ENCODE results near the gene SOD3. TPM values are rescaled to one million over a fixed set of nuclear protein-coding genes. Genes with fewer than 3 reads are reported as not detected.

The SOD3 gene
- total RNA-seq, 4 donors from 2014 or later, result 18.4 to 55.8 (median 23.3) TPM

DNA sequence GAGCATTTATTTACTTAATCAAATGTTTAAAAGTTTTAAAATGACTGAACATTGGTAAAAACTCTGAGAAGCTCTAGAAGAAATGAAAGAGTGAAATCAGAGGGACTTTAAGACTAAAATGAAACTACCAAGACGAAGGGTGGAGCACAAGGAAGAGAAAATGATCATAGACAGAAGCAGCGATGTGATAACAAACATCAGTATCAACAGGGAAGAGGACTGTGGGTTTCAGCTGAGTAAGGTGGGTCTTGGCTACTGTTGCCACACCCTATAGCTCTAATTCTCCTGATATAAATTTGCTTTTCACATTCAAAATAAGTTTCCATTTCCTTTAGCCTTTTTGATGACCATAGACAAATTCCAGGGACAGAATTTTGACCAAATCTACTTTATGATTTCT is 18.4 kb downstream of the SOD3 start:
- Histone ChIP-seq H3K36me3 (peaks cover 23% of the 10 kb centered on the region), H3K4me3 (no peak overlapping the region), H3K27ac (no peak overlapping the region), H3K4me1 (no peaks in the 10 kb centered on the region), H3K27me3 (no peaks in the 10 kb centered on the region), H3K9me3 (no peaks in the 10 kb centered on the region)
- 97% methylated on average over 2 of the region's 2 CpGs for WGBS
- no peak for DNase-seq (ENCODE audit: low spot score in 2 of 2)
- TF ChIP-seq POLR2AphosphoS5 (IDR thresholded peaks at IDR 0.05) (no peak), EP300 (IDR thresholded peaks at IDR 0.05) (no peak), POLR2A (IDR thresholded peaks at IDR 0.05) (no peak)
- TF ChIP-seq, protein P1, sequence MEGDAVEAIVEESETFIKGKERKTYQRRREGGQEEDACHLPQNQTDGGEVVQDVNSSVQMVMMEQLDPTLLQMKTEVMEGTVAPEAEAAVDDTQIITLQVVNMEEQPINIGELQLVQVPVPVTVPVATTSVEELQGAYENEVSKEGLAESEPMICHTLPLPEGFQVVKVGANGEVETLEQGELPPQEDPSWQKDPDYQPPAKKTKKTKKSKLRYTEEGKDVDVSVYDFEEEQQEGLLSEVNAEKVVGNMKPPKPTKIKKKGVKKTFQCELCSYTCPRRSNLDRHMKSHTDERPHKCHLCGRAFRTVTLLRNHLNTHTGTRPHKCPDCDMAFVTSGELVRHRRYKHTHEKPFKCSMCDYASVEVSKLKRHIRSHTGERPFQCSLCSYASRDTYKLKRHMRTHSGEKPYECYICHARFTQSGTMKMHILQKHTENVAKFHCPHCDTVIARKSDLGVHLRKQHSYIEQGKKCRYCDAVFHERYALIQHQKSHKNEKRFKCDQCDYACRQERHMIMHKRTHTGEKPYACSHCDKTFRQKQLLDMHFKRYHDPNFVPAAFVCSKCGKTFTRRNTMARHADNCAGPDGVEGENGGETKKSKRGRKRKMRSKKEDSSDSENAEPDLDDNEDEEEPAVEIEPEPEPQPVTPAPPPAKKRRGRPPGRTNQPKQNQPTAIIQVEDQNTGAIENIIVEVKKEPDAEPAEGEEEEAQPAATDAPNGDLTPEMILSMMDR (IDR thresholded peaks at IDR 0.05), result no peak

GRCh38 chr4:24816797-24817196 is 21.4 kb downstream of the SOD3 start:
- peak in 1 of 2 donors; percentile 69 for DNase-seq (ENCODE audit: low spot score in 2 of 2)
- peaks cover 32% of the 10 kb centered on the region for H3K36me3 ChIP-seq
- no peak overlapping the region for H3K27ac ChIP-seq
- WGBS, result 93% methylated on average over 18 of the region's 18 CpGs
- H3K9me3 ChIP-seq, result no peaks in the 10 kb centered on the region
- H3K4me1 ChIP-seq, result no peaks in the 10 kb centered on the region
- no peaks in the 10 kb centered on the region for H3K27me3 ChIP-seq
- TF ChIP-seq POLR2A (IDR thresholded peaks at IDR 0.05), result no peak
- no peak for TF ChIP-seq EP300 (IDR thresholded peaks at IDR 0.05)
- TF ChIP-seq POLR2AphosphoS5 (IDR thresholded peaks at IDR 0.05), result no peak
- TF ChIP-seq, protein P1 (IDR thresholded peaks at IDR 0.05), result no peak
- H3K4me3 ChIP-seq, result no peak overlapping the region

GRCh38 chr4:24820541-24820940 is 25.2 kb downstream of the SOD3 start:
- TF ChIP-seq POLR2A (IDR thresholded peaks at IDR 0.05) (no peak), EP300 (IDR thresholded peaks at IDR 0.05) (no peak), POLR2AphosphoS5 (IDR thresholded peaks at IDR 0.05) (no peak)
- TF ChIP-seq, protein P1 (IDR thresholded peaks at IDR 0.05), result no peak
- peak in 1 of 2 donors; percentile 2 for DNase-seq (ENCODE audit: low spot score in 2 of 2)
- H3K36me3 ChIP-seq, result peaks cover 32% of the 10 kb centered on the region
- no peak overlapping the region for H3K27ac ChIP-seq
- no peaks in the 10 kb centered on the region for H3K9me3 ChIP-seq
- H3K4me3 ChIP-seq, result no peak overlapping the region
- peaks cover 17% of the 10 kb centered on the region for H3K4me1 ChIP-seq
- H3K27me3 ChIP-seq, result no peaks in the 10 kb centered on the region

DNA sequence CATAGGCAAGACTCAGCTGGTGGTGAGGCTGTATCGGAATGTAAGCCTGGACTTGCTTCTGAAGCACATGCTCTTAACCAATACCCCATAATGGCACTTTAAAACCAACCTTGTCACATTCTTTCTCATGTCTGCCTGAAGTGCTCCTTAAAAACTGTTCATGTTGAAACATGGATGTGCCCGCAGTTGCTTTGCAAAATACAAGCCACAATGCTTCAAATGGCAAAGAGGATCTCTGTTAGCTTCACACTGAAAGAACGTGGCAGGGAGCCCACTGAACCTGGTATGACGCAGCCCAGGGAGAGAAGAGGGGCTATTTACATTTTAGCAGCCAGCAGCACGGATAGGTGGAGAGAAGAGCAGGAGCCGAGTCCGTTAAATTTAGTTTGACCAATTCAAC is 29.3 kb downstream of the SOD3 start:
- no peaks in the 10 kb centered on the region for H3K9me3 ChIP-seq
- TF ChIP-seq POLR2A (IDR thresholded peaks at IDR 0.05), result no peak
- peak in 1 of 3 donors; percentile 25 for TF ChIP-seq POLR2AphosphoS5 (IDR thresholded peaks at IDR 0.05)
- TF ChIP-seq, protein P1 (IDR thresholded peaks at IDR 0.05), result no peak
- H3K27ac ChIP-seq, result no peak overlapping the region
- H3K27me3 ChIP-seq, result no peaks in the 10 kb centered on the region
- peaks cover 12% of the 10 kb centered on the region for H3K36me3 ChIP-seq
- no peak overlapping the region for H3K4me3 ChIP-seq
- WGBS, result 57% methylated on average over 7 of the region's 7 CpGs
- H3K4me1 ChIP-seq, result peaks cover 21% of the 10 kb centered on the region
- peak in 1 of 2 donors; percentile 47 for DNase-seq (ENCODE audit: low spot score in 2 of 2)

GRCh38 chr4:24831637-24832036 is 36.3 kb downstream of the SOD3 start:
- WGBS, result 98% methylated on average over 3 of the region's 3 CpGs
- Histone ChIP-seq H3K4me3 (no peak overlapping the region), H3K36me3 (peaks cover 38% of the 10 kb centered on the region), H3K4me1 (peaks cover 4% of the 10 kb centered on the region), H3K9me3 (no peaks in the 10 kb centered on the region), H3K27ac (no peak overlapping the region), H3K27me3 (no peaks in the 10 kb centered on the region)
- TF ChIP-seq POLR2AphosphoS5 (IDR thresholded peaks at IDR 0.05), result no peak
- TF ChIP-seq POLR2A (IDR thresholded peaks at IDR 0.05), result no peak
- no peak for TF ChIP-seq EP300 (IDR thresholded peaks at IDR 0.05)
- TF ChIP-seq, protein P1 (IDR thresholded peaks at IDR 0.05), result no peak
- no peak for DNase-seq (ENCODE audit: low spot score in 2 of 2)

Measured in suprapubic skin (tissue), 4 donors.